ENCODE results near the gene C3orf20. TPM values are rescaled to one million over a fixed set of nuclear protein-coding genes. Genes with fewer than 3 reads are reported as not detected.
A peak's percentile ranks its signal among the peaks of the same experiment; 100 is the strongest.
"Not testable (repeated sequence)": the region's sequence is repeated elsewhere in the genome, so short reads cannot be mapped to it uniquely, and the experiment has no call there.

Gene C3orf20
- total RNA-seq, 1 donor from 2014 or later: not detected

GRCh38 chr3:14802381-14802731, 127.4 kb downstream of the C3orf20 start:
- intact Hi-C loops (cut with DNase I): no loop called here
- no peak for DNase-seq (ENCODE audit: missing footprints)

DNA sequence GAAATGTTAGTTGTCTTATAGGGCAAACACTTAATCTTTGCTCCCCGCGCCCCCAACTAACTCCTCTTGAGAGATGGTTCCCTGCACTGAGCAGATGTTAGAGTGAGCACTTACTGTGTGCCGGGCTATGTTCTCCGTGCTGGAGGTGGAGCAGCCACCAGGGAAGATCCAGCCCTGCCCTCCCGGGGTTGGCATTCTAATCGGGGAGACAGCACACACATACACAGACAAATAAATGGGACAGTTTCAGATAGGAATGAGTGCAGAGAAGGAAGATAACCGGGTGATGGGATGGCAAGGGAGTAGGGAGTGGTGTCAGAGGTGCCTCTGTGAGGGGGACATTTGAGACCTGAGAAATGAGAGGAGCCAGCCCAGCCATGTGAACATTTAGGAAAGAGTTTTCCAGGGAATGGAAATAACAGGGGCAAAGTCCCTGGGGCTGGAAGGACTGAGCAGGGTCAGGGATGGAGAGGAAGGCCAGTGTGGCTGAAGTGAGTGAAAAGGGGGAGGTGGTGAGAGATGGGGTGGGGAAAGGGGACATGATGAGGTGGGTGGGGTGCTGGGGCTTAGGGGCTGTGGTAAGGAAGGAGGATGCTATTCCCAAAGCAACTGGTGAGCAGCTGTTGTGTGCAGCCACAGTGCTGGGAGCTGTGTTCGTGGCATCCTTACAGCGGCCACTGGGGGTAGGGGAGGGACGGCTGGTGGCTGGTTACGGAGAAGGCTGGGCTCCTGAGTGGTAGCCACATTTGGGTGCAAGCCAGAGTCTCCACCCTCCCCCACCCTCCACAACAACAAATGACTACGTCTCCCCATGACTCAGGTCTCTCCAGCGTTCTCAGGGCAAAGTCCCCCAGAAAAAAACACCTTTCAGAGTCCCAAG, 128.4 kb downstream of the C3orf20 start:
- intact Hi-C loops (cut with DNase I): no loop called here

More at GRCh38 chr3:14802381-14802731, 127.4 kb downstream of the C3orf20 start:
- no peak for ATAC-seq

GRCh38 chr3:14803981-14804834, 129.3 kb downstream of the C3orf20 start:
- peak; percentile 55 for ATAC-seq
- peak; percentile 66 for DNase-seq (ENCODE audit: missing footprints)
- intact Hi-C loops (cut with DNase I): loop anchor here (1.0 kb wide), 1 partner anchor 44 kb away; no protein-coding TSS in a partner anchor

More for the DNA sequence above, 128.4 kb downstream of the C3orf20 start:
- peak; percentile 43 for DNase-seq (ENCODE audit: missing footprints)
- peak; percentile 36 for ATAC-seq

DNA sequence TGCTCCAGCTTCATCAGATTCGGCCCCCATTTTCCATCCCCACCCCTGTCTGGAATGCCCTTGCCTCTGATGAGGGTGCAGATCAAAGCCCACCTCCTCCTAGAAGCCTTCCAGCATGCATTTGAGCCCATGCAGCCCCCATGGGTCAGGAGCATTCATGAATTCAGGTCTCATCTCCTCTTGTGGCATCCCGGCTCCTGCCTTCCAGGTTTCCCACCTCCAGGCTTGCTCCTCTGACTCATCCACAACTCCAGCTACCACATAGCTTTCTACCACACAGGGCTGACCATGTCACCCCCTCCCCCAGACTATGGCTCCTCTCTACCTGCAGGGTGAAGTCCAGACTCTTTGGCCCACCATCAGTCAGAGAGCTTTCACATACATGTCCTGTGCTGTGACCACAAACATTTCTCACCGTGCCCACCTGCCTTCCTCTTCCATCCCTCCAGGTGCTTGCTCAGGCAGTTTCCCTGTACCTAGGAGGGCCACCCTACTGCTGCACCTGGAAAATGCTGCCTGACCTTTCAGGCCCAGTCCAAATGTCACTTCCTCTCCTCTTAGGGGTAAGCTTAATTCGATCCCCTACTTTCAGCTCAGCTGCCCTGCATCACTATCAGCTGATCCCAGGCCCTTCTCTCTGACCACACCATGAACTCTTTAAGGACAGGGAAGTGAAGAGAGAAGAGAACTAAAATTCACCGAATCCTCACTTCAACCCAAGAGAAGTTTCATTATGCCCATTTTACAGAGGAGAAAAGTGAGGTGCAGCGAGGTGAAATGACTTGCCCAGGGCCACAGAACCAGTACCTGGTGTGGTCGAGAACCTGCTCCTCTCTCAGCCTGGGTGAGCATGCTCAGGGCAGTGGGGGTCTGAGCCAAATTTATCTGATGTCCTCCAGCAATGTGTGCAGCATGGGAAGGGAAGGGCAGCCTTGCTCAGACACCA, 130.2 kb downstream of the C3orf20 start:
- intact Hi-C loops (cut with DNase I): loop anchor here (1.0 kb wide), 1 partner anchor 43 kb away; no protein-coding TSS in a partner anchor
- DNase-seq (ENCODE audit: missing footprints) (peak; percentile 50), ATAC-seq (no peak)

- intact Hi-C loops (cut with DNase I): no loop called here
- ATAC-seq (no peak), DNase-seq (ENCODE audit: missing footprints) (no peak)
Observed at GRCh38 chr3:14805961-14806537, 131.1 kb downstream of the C3orf20 start.

DNA sequence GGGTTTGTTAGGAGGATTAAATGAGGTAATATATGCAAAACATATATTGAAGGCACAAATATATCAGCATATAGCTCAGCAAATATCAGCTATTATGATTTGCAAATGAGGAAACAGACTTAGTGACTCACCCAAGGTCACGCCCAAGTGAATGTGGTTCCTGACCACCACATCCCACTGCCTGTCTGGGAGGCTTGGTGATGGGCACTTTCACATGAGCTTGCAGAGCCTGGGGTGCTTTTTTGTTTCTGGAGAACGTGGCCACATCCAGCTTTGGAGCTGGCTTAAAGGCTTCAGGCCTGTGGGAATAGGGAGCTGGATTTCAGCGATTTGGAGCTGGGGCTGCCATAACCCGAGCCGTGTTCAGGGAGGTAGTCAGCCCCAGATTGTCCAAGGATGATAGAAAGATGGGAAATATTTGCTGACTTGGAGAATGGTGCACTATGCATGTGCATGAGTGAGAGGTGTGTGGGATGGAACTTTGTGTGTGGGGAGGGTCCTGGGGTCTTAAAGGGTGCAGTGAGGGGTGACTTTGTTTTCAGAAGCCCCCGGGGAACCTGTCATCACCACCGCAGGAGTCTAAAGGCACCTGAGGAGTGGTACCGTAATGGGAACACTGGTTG, 131.8 kb downstream of the C3orf20 start:
- ATAC-seq (no peak), DNase-seq (ENCODE audit: missing footprints) (no peak)
- intact Hi-C loops (cut with DNase I): no loop called here

DNA sequence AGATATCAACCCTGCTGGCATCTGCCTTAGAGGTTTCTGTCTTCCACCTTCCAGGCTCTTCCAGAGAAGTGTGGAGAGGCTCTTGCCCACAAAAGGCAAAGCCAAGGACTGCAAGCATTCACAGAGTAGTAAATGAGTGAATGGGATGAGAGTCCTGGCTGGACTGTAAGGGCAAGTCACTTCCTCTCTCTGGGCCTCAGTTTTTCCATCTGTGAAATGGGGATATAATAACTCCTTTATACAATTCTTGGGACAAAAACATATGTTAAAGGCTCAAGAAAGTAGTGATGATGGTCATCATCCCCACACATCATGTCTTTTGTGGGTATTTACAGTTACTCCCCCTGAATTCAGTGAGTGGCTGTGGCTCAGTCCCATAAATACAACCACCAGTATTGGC, 133.1 kb downstream of the C3orf20 start:
- no peak for DNase-seq (ENCODE audit: missing footprints)
- no peak for ATAC-seq
- intact Hi-C loops (cut with DNase I): no loop called here

- DNase-seq (ENCODE audit: missing footprints) (no peak), ATAC-seq (no peak)
- intact Hi-C loops (cut with DNase I): no loop called here
Observed at GRCh38 chr3:14808502-14809266, 133.7 kb downstream of the C3orf20 start.

- not testable (repeated sequence) for DNase-seq (ENCODE audit: missing footprints); ATAC-seq
- intact Hi-C loops (cut with DNase I): loop anchor here (2.0 kb wide), 1 partner anchor 39 kb away; no protein-coding TSS in a partner anchor
Observed at GRCh38 chr3:14809611-14810010, 134.7 kb downstream of the C3orf20 start.

GRCh38 chr3:14810070-14810791, 135.3 kb downstream of the C3orf20 start:
- DNase-seq (ENCODE audit: missing footprints) (no peak), ATAC-seq (peak; percentile 45)
- intact Hi-C loops (cut with DNase I): loop anchor here (2.0 kb wide), 1 partner anchor 39 kb away; no protein-coding TSS in a partner anchor

DNA sequence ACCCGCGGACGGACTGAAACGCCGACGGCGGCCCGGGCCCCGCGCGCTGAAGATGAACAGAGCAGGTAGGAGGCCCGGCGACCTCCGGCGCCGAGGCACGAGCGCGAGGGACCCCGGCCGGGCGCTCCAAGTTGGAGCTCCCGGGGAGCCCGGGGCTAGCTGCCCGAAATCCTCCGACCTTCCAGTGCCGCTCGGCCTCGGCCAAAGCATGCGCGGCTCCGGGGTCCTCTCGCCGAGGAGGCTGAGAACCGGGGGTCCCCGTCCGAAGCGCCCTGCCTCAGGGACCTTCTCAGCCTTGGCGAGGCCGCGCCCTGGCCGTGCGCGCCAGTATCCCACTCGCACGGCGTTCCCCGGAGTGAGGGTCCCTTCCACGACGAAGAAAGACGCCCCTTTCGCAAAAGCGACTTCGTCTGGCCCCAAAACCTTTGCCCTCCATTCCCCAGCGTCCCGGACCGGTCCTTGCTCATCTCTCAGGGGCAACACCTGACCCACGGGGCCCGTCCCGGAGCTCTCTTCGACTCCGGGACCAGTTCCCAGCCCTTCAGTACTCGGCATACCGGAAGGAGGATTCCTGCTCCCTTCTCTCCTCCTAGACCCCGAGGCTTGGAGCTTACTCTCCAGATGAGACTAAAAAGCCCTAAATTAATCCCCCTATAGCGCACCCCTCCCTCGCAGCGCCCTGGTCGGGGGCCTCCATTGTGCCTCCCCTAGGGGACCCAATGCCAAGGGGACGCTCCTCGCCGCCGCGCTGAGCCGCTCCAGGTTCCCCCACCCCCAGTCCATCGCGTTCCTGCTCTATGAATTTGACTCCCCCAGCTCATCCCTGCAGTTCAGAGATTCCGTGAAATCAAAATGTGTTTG, 136.1 kb downstream of the C3orf20 start:
- DNase-seq (ENCODE audit: missing footprints) (no peak), ATAC-seq (peak; percentile 25)
- intact Hi-C loops (cut with DNase I): loop anchor here (2.0 kb wide), 1 partner anchor 38 kb away; no protein-coding TSS in a partner anchor

DNA sequence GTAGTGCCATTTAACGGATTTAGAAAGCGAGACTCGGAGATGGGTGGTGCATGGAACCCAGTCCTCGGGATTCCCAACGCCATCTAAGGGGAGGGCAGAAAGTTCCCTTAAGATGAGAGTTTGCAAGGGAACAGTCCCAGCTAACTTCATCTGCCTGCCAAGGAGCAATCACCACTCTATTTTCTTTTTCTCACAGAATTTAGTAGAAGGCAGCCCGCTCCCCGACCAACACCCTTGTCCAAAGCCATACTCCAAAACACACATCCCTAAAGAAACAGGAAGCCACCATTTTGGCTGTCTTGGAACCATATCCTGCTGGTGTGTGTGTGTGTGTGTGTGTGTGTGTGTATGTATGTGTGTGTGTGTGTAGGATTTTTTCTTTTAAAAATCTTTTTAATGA, 136.7 kb downstream of the C3orf20 start:
- ATAC-seq (peak; percentile 43), DNase-seq (ENCODE audit: missing footprints) (no peak)
- intact Hi-C loops (cut with DNase I): loop anchor here (2.0 kb wide), 1 partner anchor 37 kb away; no protein-coding TSS in a partner anchor

- no peak for ATAC-seq
- intact Hi-C loops (cut with DNase I): no loop called here
- DNase-seq (ENCODE audit: missing footprints): no peak
Observed at GRCh38 chr3:14812196-14812790, 137.4 kb downstream of the C3orf20 start.

GRCh38 chr3:14814411-14814871, 139.5 kb downstream of the C3orf20 start:
- no peak for DNase-seq (ENCODE audit: missing footprints)
- intact Hi-C loops (cut with DNase I): no loop called here
- peak; percentile 41 for ATAC-seq

- intact Hi-C loops (cut with DNase I): no loop called here
- DNase-seq (ENCODE audit: missing footprints) (no peak), ATAC-seq (no peak)
Observed at GRCh38 chr3:14816359-14816758, 141.4 kb downstream of the C3orf20 start.
